NCI-H2196 treated with DMSO at 0.1 percent for 48 hours (cell line): ENCODE data around the gene NF2.

ENCODE experiments used
- DNase-seq: peaks from one replicate; lab custom pipeline; 2025; ENCODE audit not compliant: unreplicated experiment; lab: John Stamatoyannopoulos, UW

Gene NF2

GRCh38 chr22:29661336-29661735 lies 57.9 kb downstream of the NF2 start:
- no peak for DNase-seq

- DNase-seq, result no peak
Observed at GRCh38 chr22:29663180-29663821, 59.9 kb downstream of the NF2 start.

GRCh38 chr22:29665486-29665885 lies 62.1 kb downstream of the NF2 start:
- no peak for DNase-seq

GRCh38 chr22:29668673-29669072 lies 65.2 kb downstream of the NF2 start:
- DNase-seq, result no peak

- no peak for DNase-seq
Observed at GRCh38 chr22:29670626-29671025, 67.2 kb downstream of the NF2 start.

GRCh38 chr22:29673361-29674066 lies 70.1 kb downstream of the NF2 start:
- no peak for DNase-seq

GRCh38 chr22:29674121-29674520 lies 70.7 kb downstream of the NF2 start:
- no peak for DNase-seq

GRCh38 chr22:29679316-29679715 lies 75.9 kb downstream of the NF2 start:
- DNase-seq, result no peak

- no peak for DNase-seq
Observed at GRCh38 chr22:29683536-29683935, 80.1 kb downstream of the NF2 start.

GRCh38 chr22:29684244-29684643 lies 80.8 kb downstream of the NF2 start:
- DNase-seq, result no peak

- no peak for DNase-seq
Observed at GRCh38 chr22:29689206-29689879, 85.9 kb downstream of the NF2 start.

- peak; percentile 10 for DNase-seq
Observed at GRCh38 chr22:29689880-29690213, 86.4 kb downstream of the NF2 start.

GRCh38 chr22:29690476-29690875 lies 87.0 kb downstream of the NF2 start:
- DNase-seq, result no peak

- DNase-seq, result no peak
Observed at GRCh38 chr22:29691636-29692326, 88.3 kb downstream of the NF2 start.

- DNase-seq, result no peak
Observed at GRCh38 chr22:29692327-29692640, 88.9 kb downstream of the NF2 start.

GRCh38 chr22:29693161-29693560 lies 89.7 kb downstream of the NF2 start:
- DNase-seq, result no peak

- no peak for DNase-seq
Observed at GRCh38 chr22:29693671-29694070, 90.2 kb downstream of the NF2 start.

- no peak for DNase-seq
Observed at GRCh38 chr22:29695129-29695926, 91.9 kb downstream of the NF2 start.

- DNase-seq, result no peak
Observed at GRCh38 chr22:29697853-29698598, 94.6 kb downstream of the NF2 start.

GRCh38 chr22:29700206-29700899 lies 96.9 kb downstream of the NF2 start:
- no peak for DNase-seq
